ENCODE data around the gene PPP4R3A. TPM values are rescaled to one million over a fixed set of nuclear protein-coding genes. Genes with fewer than 3 reads are reported as not detected.

PPP4R3A gene
- total and polyA plus RNA-seq, 2 of the 4 experiments (the other 2 are of a cell fraction) = 28.2 to 28.9 TPM

GRCh38 chr14:91554535-91555332 lies 44.6 kb upstream of the PPP4R3A start:
- Histone ChIP-seq H3K27ac (ENCODE audit: insufficient read depth, low read length) (no peak overlapping the region), H3K9ac (ENCODE audit: low read depth, low read length) (no peak overlapping the region), H4K8ac (ENCODE audit: low read depth in 2 of 2, low read length in 2 of 2) (no peak overlapping the region), H4K91ac (ENCODE audit: insufficient read depth, low read depth, low read length) (no peak overlapping the region), H3K56ac (ENCODE audit: extremely low read depth, insufficient read depth, low read length) (no peak overlapping the region), H2BK15ac (ENCODE audit: low read depth, low read length) (no peak overlapping the region), H2BK120ac (ENCODE audit: low read depth, low read length) (no peak overlapping the region), H3K79me1 (ENCODE audit: low read depth in 1 of 2, low read length in 2 of 2) (no peaks in the 10 kb centered on the region), H3K27me3 (ENCODE audit: control insufficient read depth, insufficient read depth, low read length) (no peaks in the 10 kb centered on the region), H3K23ac (ENCODE audit: low read depth, low read length) (no peak overlapping the region), H2BK5ac (ENCODE audit: low read depth, low read length, poor library complexity, severe bottlenecking) (no peak overlapping the region), H3K4me2 (ENCODE audit: low read depth, low read length) (no peak overlapping the region), H3K4me3 (ENCODE audit: insufficient read depth, low read depth, low read length) (no peak overlapping the region), H4K20me1 (ENCODE audit: insufficient read depth, low read length) (no peaks in the 10 kb centered on the region), H2AK9ac (replicated peaks; ENCODE audit: low read depth, low read length, poor library complexity) (no peak overlapping the region), H2BK20ac (ENCODE audit: low read depth, low read length) (no peak overlapping the region), H2AK5ac (ENCODE audit: low read depth, low read length) (no peak overlapping the region), H3K36me3 (ENCODE audit: control insufficient read depth, insufficient read depth, low read length) (no peaks in the 10 kb centered on the region), H2AFZ (replicated peaks; ENCODE audit: low read length, poor library complexity) (no peak overlapping the region), H3K4ac (ENCODE audit: low read depth, low read length) (no peak overlapping the region), H3K14ac (replicated peaks; ENCODE audit: low read depth, low read length) (no peak overlapping the region), H3K18ac (ENCODE audit: low read depth, low read length) (no peak overlapping the region), H3K4me1 (ENCODE audit: control insufficient read depth, insufficient read depth, low read length) (no peaks in the 10 kb centered on the region), H3K9me3 (ENCODE audit: control insufficient read depth, insufficient read depth, low read length) (no peaks in the 10 kb centered on the region), H3K9me1 (ENCODE audit: insufficient read depth, low read length) (no peaks in the 10 kb centered on the region), H4K5ac (ENCODE audit: low read depth, low read length) (no peak overlapping the region)
- DNase-seq (no peak), ATAC-seq (ENCODE audit: low read depth) (no peak)
- TF ChIP-seq RAD21 (IDR thresholded peaks at IDR 0.05; ENCODE audit: low read length) (no peak), MAFK (IDR thresholded peaks at IDR 0.05; ENCODE audit: low read depth, low read length) (no peak), SMC3 (IDR thresholded peaks at IDR 0.05; ENCODE audit: low read depth, low read length) (no peak), MXI1 (IDR thresholded peaks at IDR 0.05; ENCODE audit: borderline replicate concordance, low read depth, low read length) (no peak), FOS (IDR thresholded peaks at IDR 0.05; ENCODE audit: low read depth, low read length) (no peak), BHLHE40 (IDR thresholded peaks at IDR 0.05; ENCODE audit: low read depth, low read length) (no peak), POLR2A (IDR thresholded peaks at IDR 0.05; ENCODE audit: low read depth, low read length) (no peak), CTCF (conservative IDR thresholded peaks at IDR 0.05; ENCODE audit: low read depth, low read length) (no peak), RFX5 (IDR thresholded peaks at IDR 0.05; ENCODE audit: low read depth, low read length) (no peak), CEBPB (IDR thresholded peaks at IDR 0.05; ENCODE audit: low read depth, low read length) (no peak), MAZ (IDR thresholded peaks at IDR 0.05; ENCODE audit: borderline replicate concordance, low read depth, low read length) (no peak)
- intact Hi-C loops (cut with micrococcal nuclease) = no loop called here
- BruUV-seq (replicated peaks) = no TSS peak
- in situ Hi-C loops (cut with MboI; ENCODE audit: low sequenced_read_pairs) = no loop called here
- ChIA-PET POLR2A (ENCODE audit: unreplicated experiment) (no interaction called here), CTCF (no interaction called here)
- dilution Hi-C loops (cut with HindIII; ENCODE audit: low sequenced_read_pairs, unreplicated experiment) = no loop called here
- WGBS, 2 experiments (ENCODE audit: extremely low coverage in 2 of 2, insufficient read length in 1 of 2) = 59% methylated on average over 5 of the region's 11 CpGs; no CpG with 5 or more reads in 1 of the 2 experiments

Data from IMR-90 (cell line).